HG03045 (cell line): ENCODE measurements around the gene GIMAP8.

ENCODE experiments used
- ATAC-seq: cut with Tn5 transposase; IDR thresholded peaks from one replicate; pipeline ENCODE4 v1.9.1; 2021; ENCODE audit warnings: mild to moderate bottlenecking, moderate library complexity; ENCODE audit not compliant: unreplicated experiment

GIMAP8 gene

DNA sequence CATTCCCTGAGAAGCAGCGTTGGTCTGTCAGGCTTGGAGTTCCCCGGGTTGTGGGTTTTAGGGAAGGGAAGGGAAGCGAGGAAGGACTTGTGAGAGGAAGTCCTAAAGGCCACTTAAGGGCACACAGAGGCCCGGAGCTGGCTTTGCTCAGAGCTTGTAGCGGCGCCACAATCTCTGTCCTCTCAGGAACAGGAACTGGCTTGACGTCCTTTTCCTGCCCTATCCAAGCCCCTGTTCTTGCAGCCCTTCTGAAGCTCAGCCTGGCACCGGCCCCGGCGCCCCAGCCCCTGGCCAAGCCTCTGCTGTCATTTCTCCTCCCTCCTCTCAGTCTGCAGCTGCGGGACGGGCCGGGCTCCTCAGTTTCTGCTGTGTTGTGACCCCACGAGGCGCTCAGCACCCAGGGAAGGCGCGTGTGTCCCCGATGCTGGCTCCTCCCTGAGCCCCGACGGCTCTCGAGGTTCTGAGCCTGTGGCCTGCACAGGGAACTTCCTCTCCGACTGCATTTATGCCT lies at the start of gene GIMAP8:
Gene GIMAP8 (plus strand): TSS at position 140 of the 511 bp plus-strand sequence. CDS start 16,069 bp downstream, outside the sequence.
- ATAC-seq: no peak

GRCh38 chr7:150400788-150401423 lies 49.5 kb upstream of the GIMAP8 start:
- ATAC-seq: no peak

- ATAC-seq: no peak
These were observed 49.0 kb upstream of the GIMAP8 start for GRCh38 chr7:150401424-150401790.

DNA sequence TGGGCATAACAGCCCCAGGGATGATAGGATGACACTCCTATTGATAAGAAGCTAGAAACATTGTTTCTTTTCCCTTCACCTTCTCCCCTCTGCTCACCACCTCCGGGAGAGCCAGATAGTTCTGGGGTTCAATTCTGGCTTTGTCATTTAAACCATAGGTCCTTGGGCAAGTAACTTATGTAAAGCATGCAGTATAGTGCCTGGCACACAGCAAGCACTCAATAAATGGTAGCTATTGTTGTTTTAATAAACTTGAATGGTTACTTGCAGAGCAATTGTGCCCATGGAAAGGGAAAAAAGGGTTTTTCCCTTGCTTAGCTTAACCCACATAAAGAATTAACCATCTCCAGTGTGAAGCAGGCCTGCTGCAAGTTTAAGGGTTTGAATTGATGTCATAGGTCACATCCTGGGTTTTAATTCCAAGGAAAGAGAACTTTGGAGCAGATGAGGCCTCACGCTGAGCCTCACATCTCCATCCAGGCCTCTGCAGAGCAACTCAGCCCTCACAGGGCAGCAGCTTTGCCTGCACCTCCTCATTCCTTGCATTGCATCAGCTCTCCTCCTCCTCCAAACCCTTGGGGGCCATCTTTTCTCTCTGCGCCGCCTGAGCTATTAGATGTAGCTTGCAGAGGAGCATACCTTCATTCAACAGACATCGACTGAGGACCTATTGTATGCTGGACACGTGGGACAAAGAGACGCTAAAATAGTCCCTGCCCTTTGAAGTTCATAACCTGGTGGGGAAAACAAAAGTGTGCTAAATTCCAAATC lies 48.4 kb upstream of the GIMAP8 start:
- no peak for ATAC-seq

- no peak for ATAC-seq
These were observed 47.6 kb upstream of the GIMAP8 start for GRCh38 chr7:150402671-150403321.

GRCh38 chr7:150403376-150404171 lies 46.9 kb upstream of the GIMAP8 start:
- no peak for ATAC-seq

DNA sequence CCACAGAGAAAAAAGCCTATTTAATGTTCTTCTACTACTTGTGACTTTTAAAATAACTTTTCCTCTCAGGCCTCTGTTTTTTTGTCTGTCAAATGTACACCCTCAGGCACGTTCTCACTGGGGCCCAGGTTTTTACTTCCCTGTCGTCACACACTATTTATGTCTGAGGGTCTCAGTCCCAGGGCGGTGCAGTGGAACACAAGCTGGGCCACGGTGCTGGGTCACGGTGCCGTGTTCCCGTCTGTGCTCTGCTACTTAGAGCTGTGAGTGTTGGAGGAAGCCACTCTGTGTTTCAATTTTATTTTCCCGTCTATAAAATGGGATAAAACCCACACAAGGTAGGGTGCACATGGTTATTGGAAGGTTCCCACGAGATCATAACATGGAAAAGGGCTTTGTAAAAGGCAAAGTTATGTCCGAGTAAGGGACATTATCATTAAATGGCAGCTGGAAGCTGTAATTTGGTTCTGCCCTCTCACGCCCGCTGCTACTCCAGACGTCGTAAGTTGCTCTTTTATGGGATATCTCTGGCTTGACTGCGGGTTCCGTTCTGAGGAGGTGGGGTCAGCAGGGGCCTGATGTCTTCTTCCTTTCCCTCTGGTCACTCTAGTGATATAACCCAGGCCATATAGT lies 46.1 kb upstream of the GIMAP8 start:
- ATAC-seq: no peak

GRCh38 chr7:150404805-150405583 lies 45.4 kb upstream of the GIMAP8 start:
- peak; percentile 54 for ATAC-seq

DNA sequence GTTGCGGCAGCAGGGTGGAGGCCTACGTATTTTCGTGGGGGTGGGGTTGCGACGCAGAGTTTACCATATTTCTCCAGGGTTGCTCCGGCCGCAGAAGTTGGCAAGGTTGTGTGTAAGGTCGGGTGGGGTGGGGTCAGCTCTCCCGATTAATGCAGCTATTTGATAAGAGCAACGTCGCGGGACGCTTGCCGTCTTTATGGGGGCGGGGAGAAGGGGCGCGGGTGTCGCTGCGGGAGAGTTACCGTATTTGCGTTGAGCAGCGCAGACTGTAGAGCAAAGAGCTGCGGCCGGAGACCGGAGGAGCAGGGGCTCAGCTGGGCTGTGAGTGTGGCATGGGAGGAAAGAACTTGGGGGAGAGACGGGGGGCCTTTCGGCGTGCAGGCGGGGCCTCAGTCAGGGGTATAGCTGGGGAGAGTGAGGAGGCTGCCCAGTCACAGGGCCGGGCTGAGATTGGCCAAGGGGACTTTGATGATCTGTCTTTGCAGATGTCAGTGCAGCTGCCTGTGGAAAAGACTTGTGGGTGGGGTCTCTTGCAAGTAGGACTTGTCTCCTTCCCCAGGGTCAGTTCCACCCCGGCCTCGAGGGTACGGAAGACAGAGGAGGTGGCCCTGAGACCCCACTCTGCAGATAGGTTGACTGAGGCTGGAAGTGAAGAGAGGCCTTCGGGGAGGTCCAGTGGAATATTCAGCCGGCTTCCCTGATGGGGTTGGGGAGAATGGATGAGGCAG lies 44.7 kb upstream of the GIMAP8 start:
- ATAC-seq: no peak

GRCh38 chr7:150406312-150406566 lies 44.2 kb upstream of the GIMAP8 start:
- no peak for ATAC-seq

- ATAC-seq: peak; percentile 53
These were observed 43.6 kb upstream of the GIMAP8 start for GRCh38 chr7:150406567-150407421.

- ATAC-seq: no peak
These were observed 42.6 kb upstream of the GIMAP8 start for GRCh38 chr7:150407588-150408392.

- ATAC-seq: no peak
These were observed 41.8 kb upstream of the GIMAP8 start for GRCh38 chr7:150408393-150409299.

DNA sequence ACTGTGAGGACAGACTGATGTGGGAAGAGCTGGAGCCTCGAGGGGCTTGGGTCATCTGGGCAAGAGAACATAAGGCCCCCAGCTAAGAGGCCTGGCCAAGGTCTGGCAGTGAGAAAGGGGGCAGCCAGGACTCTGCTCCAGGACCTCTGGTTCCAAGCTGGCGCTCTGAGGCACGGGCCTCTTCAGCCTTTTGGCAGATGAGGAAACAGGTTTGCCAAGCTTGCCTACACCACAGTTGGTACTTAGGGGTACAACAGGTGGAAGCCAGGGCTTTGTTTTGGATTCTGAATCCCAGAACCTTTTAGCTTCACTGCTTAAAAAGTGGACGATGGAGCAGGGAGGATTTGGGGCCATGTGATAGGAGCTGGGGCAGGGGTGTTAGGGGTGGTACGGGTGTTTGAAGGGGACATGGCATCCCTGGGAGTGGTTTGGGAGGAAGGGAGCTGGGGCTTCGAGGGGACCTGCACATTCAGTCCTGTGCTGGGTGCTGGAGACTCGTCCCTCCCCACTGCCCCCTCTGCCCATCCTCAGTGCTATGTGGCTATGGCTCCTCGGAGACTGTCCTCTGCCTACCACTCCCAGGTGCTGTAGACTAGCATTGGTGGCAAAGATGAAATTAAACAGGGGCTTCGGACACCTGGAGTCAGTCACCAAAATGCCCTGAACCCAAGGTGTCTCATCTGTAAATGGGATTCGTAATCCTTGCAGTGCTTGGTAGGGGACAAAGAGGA lies 41.0 kb upstream of the GIMAP8 start:
- ATAC-seq: no peak

- no peak for ATAC-seq
These were observed 40.3 kb upstream of the GIMAP8 start for GRCh38 chr7:150410131-150410530.
